Mesenchymal stem cell (in vitro differentiated cells and primary cell): ENCODE results near the gene ABCG1.

ENCODE experiments used
- DNase-seq: peaks from one replicate; pipeline ENCODE4 v3.0.0-alpha.2; 2013
- H2AFZ ChIP-seq: one replicate; pipeline ENCODE4 v1.6.1; 2013; ENCODE audit warnings: low read depth, mild to moderate bottlenecking, control low read depth, inconsistent platforms, low read length, moderate library complexity
- H2AK5ac ChIP-seq: 2 replicates; pipeline ENCODE4 v1.6.1; 2013; ENCODE audit warnings: low read length, moderate library complexity, mild to moderate bottlenecking, inconsistent platforms; ENCODE audit not compliant: severe bottlenecking
- H2BK120ac ChIP-seq: one replicate; pipeline ENCODE4 v1.6.1; 2013; ENCODE audit warnings: low read depth, mild to moderate bottlenecking, inconsistent platforms, low read length, moderate library complexity
- H2BK12ac ChIP-seq, 2 experiments: one replicate each; pipeline ENCODE4 v1.6.1; 2013; ENCODE audit warnings: inconsistent platforms in 2 of 2, low read length in 2 of 2, mild to moderate bottlenecking in 2 of 2, moderate library complexity in 2 of 2, control low read depth in 1 of 2
- H2BK15ac ChIP-seq: one replicate; pipeline ENCODE4 v1.6.1; 2013; ENCODE audit warnings: mild to moderate bottlenecking, low read depth, inconsistent platforms; ENCODE audit not compliant: poor library complexity, severe bottlenecking
- H2BK5ac ChIP-seq: 2 replicates; pipeline ENCODE4 v1.6.1; 2013; ENCODE audit warnings: low read depth, mild to moderate bottlenecking, low read length, control low read depth, inconsistent platforms; ENCODE audit not compliant: poor library complexity, severe bottlenecking
- H3K14ac ChIP-seq, 2 experiments: one replicate each; pipeline ENCODE4 v1.6.1; 2013; ENCODE audit warnings: inconsistent platforms in 2 of 2, low read length in 2 of 2, control low read depth in 1 of 2, mild to moderate bottlenecking in 1 of 2, moderate library complexity in 1 of 2
- H3K18ac ChIP-seq, 2 experiments: one replicate each; pipeline ENCODE4 v1.6.1; 2013; ENCODE audit warnings: inconsistent platforms in 2 of 2, low read length in 2 of 2, control low read depth in 1 of 2, low read depth in 1 of 2, mild to moderate bottlenecking in 1 of 2
- H3K23ac ChIP-seq, 2 experiments: one replicate each; pipeline ENCODE4 v1.6.1; 2013; ENCODE audit warnings: inconsistent platforms in 2 of 2, low read length in 2 of 2, mild to moderate bottlenecking in 2 of 2, moderate library complexity in 2 of 2, control low read depth in 1 of 2
- H3K27ac ChIP-seq: 2 replicates; pipeline ENCODE4 v1.5.1; 2013; ENCODE audit warnings: mild to moderate bottlenecking, moderate library complexity, low read length, control low read depth, inconsistent platforms; ENCODE audit not compliant: poor library complexity, severe bottlenecking
- H3K27me3 ChIP-seq, 2 experiments: 2 replicates each; pipeline versions ENCODE4 v1.6.1 to v1.7.0; 2013; ENCODE audit warnings: low read length in 2 of 2, mild to moderate bottlenecking in 2 of 2, moderate library complexity in 2 of 2, control low read depth in 1 of 2, inconsistent platforms in 1 of 2; ENCODE audit not compliant: control insufficient read depth in 1 of 2, insufficient read depth in 1 of 2
- H3K36me3 ChIP-seq, 2 experiments: 2 replicates each; pipeline versions ENCODE4 v1.6.1 to v1.7.0; 2013; ENCODE audit warnings: low read length in 2 of 2, control low read depth in 1 of 2, inconsistent platforms in 1 of 2, low read depth in 1 of 2, mild to moderate bottlenecking in 1 of 2; ENCODE audit not compliant: insufficient read depth in 2 of 2, control insufficient read depth in 1 of 2
- H3K4ac ChIP-seq, 2 experiments: one replicate each; pipeline ENCODE4 v1.6.1; 2013; ENCODE audit warnings: inconsistent platforms in 2 of 2, low read length in 2 of 2, mild to moderate bottlenecking in 2 of 2, moderate library complexity in 2 of 2, control low read depth in 1 of 2, low read depth in 1 of 2
- H3K4me1 ChIP-seq: 2 replicates; pipeline ENCODE4 v1.6.1; 2013; ENCODE audit warnings: low read depth, low read length, control low read depth; ENCODE audit not compliant: control insufficient read depth, insufficient read depth
- H3K4me2 ChIP-seq: 2 replicates; pipeline ENCODE4 v1.6.1; 2013; ENCODE audit warnings: low read length, mild to moderate bottlenecking, inconsistent platforms; ENCODE audit not compliant: poor library complexity, severe bottlenecking
- H3K4me3 ChIP-seq, 2 experiments: 2 replicates each; pipeline versions ENCODE4 v1.5.1 to v1.7.0; 2013; ENCODE audit warnings: low read length in 2 of 2, mild to moderate bottlenecking in 2 of 2, control low read depth in 1 of 2, low read depth in 1 of 2; ENCODE audit not compliant: insufficient read depth in 1 of 2
- H3K79me1 ChIP-seq: replicated peaks from 2 replicates; pipeline ENCODE4 v1.6.1; 2013; ENCODE audit warnings: mild to moderate bottlenecking, control low read depth, low read length, inconsistent platforms; ENCODE audit not compliant: poor library complexity, severe bottlenecking
- H3K9ac ChIP-seq: 2 replicates; pipeline ENCODE4 v1.7.0; 2013; ENCODE audit warnings: mild to moderate bottlenecking, low read length, moderate library complexity
- H3K9me3 ChIP-seq: 2 replicates; pipeline ENCODE4 v1.7.0; 2013; ENCODE audit warnings: mild to moderate bottlenecking, low read length; ENCODE audit not compliant: control insufficient read depth
- H4K8ac ChIP-seq: one replicate; pipeline ENCODE4 v1.6.1; 2013; ENCODE audit warnings: inconsistent platforms, mild to moderate bottlenecking, low read length, moderate library complexity
- H4K91ac ChIP-seq: one replicate; pipeline ENCODE4 v1.6.1; 2013; ENCODE audit warnings: mild to moderate bottlenecking, low read length, inconsistent platforms
- WGBS: methylation state at CpG from one replicate; pipeline ENCODE4 v1.1.7; 2013; ENCODE audit warnings: mixed read lengths; 5-methylcytosine and 5-hydroxymethylcytosine counted together

Gene ABCG1

GRCh38 chr21:42289926-42290325, 71.0 kb downstream of the ABCG1 start:
- H2BK5ac ChIP-seq: no peak overlapping the region
- WGBS: 93% methylated on average over 17 of the region's 18 CpGs
- no peak overlapping the region for H2AK5ac ChIP-seq
- H2AFZ ChIP-seq: no peak overlapping the region
- no peaks in the 10 kb centered on the region for H3K9me3 ChIP-seq
- no peak overlapping the region for H3K23ac ChIP-seq
- no peak overlapping the region for H3K14ac ChIP-seq
- no peak overlapping the region for H3K4ac ChIP-seq
- DNase-seq: no peak
- no peak overlapping the region for H3K9ac ChIP-seq
- no peak overlapping the region for H2BK120ac ChIP-seq
- H4K8ac ChIP-seq: no peak overlapping the region
- peaks cover 0 to 3% of the 10 kb centered on the region in 2 experiments for H3K36me3 ChIP-seq
- no peak overlapping the region for H2BK12ac ChIP-seq
- H3K18ac ChIP-seq: no peak overlapping the region
- no peak overlapping the region for H3K4me3 ChIP-seq
- H3K79me1 ChIP-seq: no peaks in the 10 kb centered on the region
- peaks cover 10 to 25% of the 10 kb centered on the region in 2 experiments for H3K27me3 ChIP-seq
- H3K4me1 ChIP-seq: peaks cover 9% of the 10 kb centered on the region
- H3K27ac ChIP-seq: no peak overlapping the region
- no peak overlapping the region for H4K91ac ChIP-seq
- no peak overlapping the region for H2BK15ac ChIP-seq
- H3K4me2 ChIP-seq: no peak overlapping the region

DNA sequence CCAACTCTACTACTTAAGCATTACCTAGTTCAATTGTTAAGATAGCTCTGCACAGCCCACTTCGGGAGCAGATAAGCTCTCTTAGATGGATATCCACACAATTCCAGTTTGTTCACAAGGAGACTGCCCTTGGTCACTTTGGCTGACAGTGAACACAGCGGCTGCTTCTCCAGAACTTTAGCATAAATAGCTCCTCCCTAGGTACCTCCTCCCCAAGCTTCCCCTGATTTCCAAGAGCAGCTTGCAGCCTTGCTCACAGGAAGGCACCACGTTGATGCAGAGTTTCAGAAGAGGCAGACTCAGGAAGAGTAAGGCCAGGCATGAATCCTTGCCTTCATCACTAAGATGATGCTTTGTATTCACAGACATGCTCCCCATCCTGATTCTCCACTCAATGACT, 71.6 kb downstream of the ABCG1 start:
- Histone ChIP-seq H3K27ac (no peak overlapping the region), H3K4ac (no peak overlapping the region), H4K91ac (no peak overlapping the region), H2AK5ac (no peak overlapping the region), H3K9me3 (no peaks in the 10 kb centered on the region), H2BK120ac (no peak overlapping the region), H3K14ac (no peak overlapping the region), H3K4me3 (no peak overlapping the region), H2AFZ (no peak overlapping the region), H3K36me3 (peaks cover 0 to 3% of the 10 kb centered on the region in 2 experiments), H3K18ac (no peak overlapping the region), H2BK15ac (no peak overlapping the region), H3K4me1 (peaks cover 9% of the 10 kb centered on the region), H2BK12ac (no peak overlapping the region), H3K23ac (no peak overlapping the region), H3K9ac (no peak overlapping the region), H3K4me2 (no peak overlapping the region), H3K27me3 (peaks cover 11 to 25% of the 10 kb centered on the region in 2 experiments), H4K8ac (no peak overlapping the region), H2BK5ac (no peak overlapping the region), H3K79me1 (no peaks in the 10 kb centered on the region)
- WGBS: 51% methylated on average over 3 of the region's 3 CpGs
- DNase-seq: no peak

DNA sequence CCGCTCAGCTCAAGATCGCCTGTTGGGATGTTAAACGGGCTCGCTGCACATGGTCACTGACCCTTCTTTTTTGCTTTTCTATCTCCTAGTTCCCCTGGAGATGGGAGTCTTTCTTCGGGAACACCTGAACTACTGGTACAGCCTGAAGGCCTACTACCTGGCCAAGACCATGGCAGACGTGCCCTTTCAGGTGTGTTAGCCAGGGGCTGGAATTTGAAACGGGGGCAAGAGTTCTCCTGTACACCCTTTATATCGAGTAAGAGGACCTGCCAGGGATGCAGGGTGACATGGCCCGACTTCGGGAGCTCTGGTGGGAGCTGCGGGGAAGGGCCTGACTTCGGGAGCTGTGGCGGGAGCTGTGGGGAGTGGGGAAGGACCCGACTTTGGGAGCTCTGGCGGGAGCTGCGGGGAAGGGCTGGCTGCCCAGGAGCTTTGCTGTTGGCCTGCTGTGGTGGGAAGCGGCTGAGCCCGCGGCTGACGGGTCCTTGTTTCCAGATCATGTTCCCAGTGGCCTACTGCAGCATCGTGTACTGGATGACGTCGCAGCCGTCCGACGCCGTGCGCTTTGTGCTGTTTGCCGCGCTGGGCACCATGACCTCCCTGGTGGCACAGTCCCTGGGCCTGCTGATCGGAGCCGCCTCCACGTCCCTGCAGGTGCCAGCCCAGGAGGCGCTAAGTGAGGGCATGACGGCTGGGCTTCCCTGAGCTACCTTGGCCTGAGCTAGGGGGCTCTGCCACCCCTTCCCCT, 72.2 kb downstream of the ABCG1 start:
- Histone ChIP-seq H2BK5ac (no peak overlapping the region), H3K27me3 (peaks cover 17 to 24% of the 10 kb centered on the region in 2 experiments), H4K91ac (no peak overlapping the region), H3K4ac (no peak overlapping the region), H3K9ac (no peak overlapping the region), H3K79me1 (no peaks in the 10 kb centered on the region), H2BK120ac (no peak overlapping the region), H2AK5ac (no peak overlapping the region), H2AFZ (no peak overlapping the region), H3K4me3 (no peak overlapping the region), H2BK15ac (no peak overlapping the region), H3K14ac (peak overlapping the region in 1 of 2 experiments; percentile 14), H3K27ac (no peak overlapping the region), H3K9me3 (no peaks in the 10 kb centered on the region), H2BK12ac (no peak overlapping the region), H3K4me2 (no peak overlapping the region), H3K23ac (no peak overlapping the region), H3K36me3 (peaks cover 0 to 3% of the 10 kb centered on the region in 2 experiments), H3K18ac (no peak overlapping the region), H3K4me1 (peaks cover 9% of the 10 kb centered on the region), H4K8ac (no peak overlapping the region)
- DNase-seq: no peak
- 94% methylated on average over 32 of the region's 35 CpGs for WGBS

GRCh38 chr21:42291751-42292562, 73.0 kb downstream of the ABCG1 start:
- WGBS: 84% methylated on average over 22 of the region's 22 CpGs

More at GRCh38 chr21:42291751-42292562, 73.0 kb downstream of the ABCG1 start:
- peaks cover 0 to 3% of the 10 kb centered on the region in 2 experiments for H3K36me3 ChIP-seq
- no peak overlapping the region for H3K18ac ChIP-seq
- no peak overlapping the region for H2AFZ ChIP-seq
- no peak overlapping the region for H3K23ac ChIP-seq
- H4K91ac ChIP-seq: no peak overlapping the region
- H3K27ac ChIP-seq: no peak overlapping the region
- H2BK15ac ChIP-seq: no peak overlapping the region
- peak overlapping the region in 1 of 2 experiments; percentile 68 for H3K14ac ChIP-seq
- no peak overlapping the region for H3K4me2 ChIP-seq
- no peak overlapping the region for H2BK120ac ChIP-seq
- H2AK5ac ChIP-seq: no peak overlapping the region
- DNase-seq: no peak
- no peak overlapping the region for H2BK12ac ChIP-seq
- H3K27me3 ChIP-seq: peaks cover 18 to 23% of the 10 kb centered on the region in 2 experiments
- no peak overlapping the region for H3K9ac ChIP-seq
- H3K4ac ChIP-seq: no peak overlapping the region
- no peak overlapping the region for H4K8ac ChIP-seq
- peaks cover 9% of the 10 kb centered on the region for H3K4me1 ChIP-seq
- no peak overlapping the region for H2BK5ac ChIP-seq
- H3K9me3 ChIP-seq: no peaks in the 10 kb centered on the region
- H3K4me3 ChIP-seq: peak overlapping the region in 1 of 2 experiments; percentile 6
- H3K79me1 ChIP-seq: no peaks in the 10 kb centered on the region
